ENCODE results near the gene ACTL7A.

ACTL7A gene

DNA sequence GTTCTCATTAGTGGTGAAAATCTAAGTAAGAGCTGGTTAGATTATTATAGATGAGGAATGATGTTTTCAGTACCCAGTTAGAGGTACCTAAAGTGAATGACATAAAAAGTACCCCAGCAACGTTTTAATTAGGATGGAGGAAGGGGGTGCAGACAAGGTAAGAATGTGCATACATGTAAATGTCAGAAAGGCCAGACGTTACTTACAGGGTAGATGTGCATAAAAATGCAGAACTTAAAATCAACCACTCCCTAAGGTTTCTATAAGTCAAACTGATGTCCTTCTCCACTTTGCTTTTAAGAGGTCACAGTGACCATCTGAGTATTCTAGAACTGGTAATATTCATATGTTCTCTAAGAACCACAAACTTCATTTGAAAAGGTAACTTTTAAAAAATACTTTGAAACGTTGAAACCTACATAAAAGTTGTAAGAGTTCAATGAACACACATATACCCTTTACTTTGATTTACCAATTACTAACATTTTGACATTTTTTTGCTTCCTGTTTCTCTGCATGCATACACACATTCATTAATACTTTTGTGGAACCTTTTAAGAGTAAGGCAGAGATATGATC lies 18.8 kb downstream of the ACTL7A start:
- Histone ChIP-seq H3K9me2 (ENCODE audit: low read depth, low read length) (no peaks in the 10 kb centered on the region), H3K4me3 (ENCODE audit: low read depth, low read length, poor library complexity, severe bottlenecking) (no peak overlapping the region), H3K9me3 (ENCODE audit: low read length) (no peaks in the 10 kb centered on the region), H3K36me3 (ENCODE audit: insufficient read depth, low read length) (peaks cover 71% of the 10 kb centered on the region), H3K4me1 (ENCODE audit: insufficient read depth, low read length, severe bottlenecking) (peaks cover 7% of the 10 kb centered on the region), H3K79me2 (ENCODE audit: insufficient read depth, low read length) (no peaks in the 10 kb centered on the region), H3K4me2 (ENCODE audit: low read length) (no peak overlapping the region), H3K9ac (ENCODE audit: low read length) (no peak overlapping the region), H4K20me1 (ENCODE audit: insufficient read depth, low read length) (no peaks in the 10 kb centered on the region), H3K27ac (ENCODE audit: low read depth, low read length, poor library complexity, severe bottlenecking) (no peak overlapping the region), H3K27me3 (ENCODE audit: insufficient read depth, low read length) (no peaks in the 10 kb centered on the region), H2AFZ (ENCODE audit: low read length) (no peak overlapping the region), H3F3A (ENCODE audit: insufficient read depth, low read length) (no peaks in the 10 kb centered on the region)
- TF ChIP-seq CTCF (IDR thresholded peaks at IDR 0.05; ENCODE audit: low read length) (no peak), EZH2 (IDR thresholded peaks at IDR 0.05; ENCODE audit: borderline replicate concordance, low read length) (no peak)

GRCh38 chr9:108882052-108882888 lies 20.2 kb downstream of the ACTL7A start:
- Histone ChIP-seq H3K27ac (ENCODE audit: low read depth, low read length, poor library complexity, severe bottlenecking) (no peak overlapping the region), H3K9me2 (ENCODE audit: low read depth, low read length) (no peaks in the 10 kb centered on the region), H3K9me3 (ENCODE audit: low read length) (no peaks in the 10 kb centered on the region), H3K4me2 (ENCODE audit: low read length) (no peak overlapping the region), H3K4me3 (ENCODE audit: low read depth, low read length, poor library complexity, severe bottlenecking) (no peak overlapping the region), H3K27me3 (ENCODE audit: insufficient read depth, low read length) (no peaks in the 10 kb centered on the region), H2AFZ (ENCODE audit: low read length) (no peak overlapping the region), H3K79me2 (ENCODE audit: insufficient read depth, low read length) (no peaks in the 10 kb centered on the region), H3F3A (ENCODE audit: insufficient read depth, low read length) (no peaks in the 10 kb centered on the region), H3K4me1 (ENCODE audit: insufficient read depth, low read length, severe bottlenecking) (peaks cover 16% of the 10 kb centered on the region), H3K36me3 (ENCODE audit: insufficient read depth, low read length) (peaks cover 60% of the 10 kb centered on the region), H4K20me1 (ENCODE audit: insufficient read depth, low read length) (no peaks in the 10 kb centered on the region), H3K9ac (ENCODE audit: low read length) (no peak overlapping the region)
- TF ChIP-seq CTCF (IDR thresholded peaks at IDR 0.05; ENCODE audit: low read length) (no peak), EZH2 (IDR thresholded peaks at IDR 0.05; ENCODE audit: borderline replicate concordance, low read length) (no peak)

- no peak overlapping the region for H3K4me3 ChIP-seq (ENCODE audit: low read depth, low read length, poor library complexity, severe bottlenecking)
- no peaks in the 10 kb centered on the region for H4K20me1 ChIP-seq (ENCODE audit: insufficient read depth, low read length)
- TF ChIP-seq CTCF (IDR thresholded peaks at IDR 0.05; ENCODE audit: low read length) (no peak), EZH2 (IDR thresholded peaks at IDR 0.05; ENCODE audit: borderline replicate concordance, low read length) (no peak)
- no peaks in the 10 kb centered on the region for H3K79me2 ChIP-seq (ENCODE audit: insufficient read depth, low read length)
- H2AFZ ChIP-seq (ENCODE audit: low read length), result no peak overlapping the region
- H3K36me3 ChIP-seq (ENCODE audit: insufficient read depth, low read length), result peaks cover 59% of the 10 kb centered on the region
- H3K4me2 ChIP-seq (ENCODE audit: low read length), result no peak overlapping the region
- peaks cover 16% of the 10 kb centered on the region for H3K4me1 ChIP-seq (ENCODE audit: insufficient read depth, low read length, severe bottlenecking)
- no peaks in the 10 kb centered on the region for H3F3A ChIP-seq (ENCODE audit: insufficient read depth, low read length)
- no peaks in the 10 kb centered on the region for H3K9me3 ChIP-seq (ENCODE audit: low read length)
- H3K27me3 ChIP-seq (ENCODE audit: insufficient read depth, low read length), result no peaks in the 10 kb centered on the region
- no peaks in the 10 kb centered on the region for H3K9me2 ChIP-seq (ENCODE audit: low read depth, low read length)
- H3K9ac ChIP-seq (ENCODE audit: low read length), result no peak overlapping the region
- H3K27ac ChIP-seq (ENCODE audit: low read depth, low read length, poor library complexity, severe bottlenecking), result no peak overlapping the region
These were observed 21.0 kb downstream of the ACTL7A start for GRCh38 chr9:108883085-108883484.
